ENCODE measurements around the gene NTM.

The NTM gene

DNA sequence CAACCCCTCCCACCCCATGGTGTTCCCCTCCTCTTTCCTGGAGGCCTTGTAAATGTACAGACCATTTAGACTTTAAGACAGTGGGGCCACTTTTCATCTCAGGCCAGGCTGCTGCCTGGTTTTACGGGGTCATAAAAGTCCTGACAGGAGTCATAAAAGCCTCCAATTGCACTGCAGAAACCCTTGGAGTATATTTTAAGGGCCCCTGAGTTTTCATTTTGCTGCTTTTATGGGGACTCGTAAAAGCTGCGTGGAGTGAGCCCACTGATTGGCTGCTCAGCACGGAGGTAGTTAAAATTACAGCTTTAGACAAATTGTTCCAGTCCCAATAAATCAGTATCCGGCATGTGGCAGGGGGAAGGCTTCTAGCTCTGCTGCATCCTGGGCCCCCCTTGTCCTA lies 627.6 kb downstream of the NTM start:
- no peak for DNase-seq

DNA sequence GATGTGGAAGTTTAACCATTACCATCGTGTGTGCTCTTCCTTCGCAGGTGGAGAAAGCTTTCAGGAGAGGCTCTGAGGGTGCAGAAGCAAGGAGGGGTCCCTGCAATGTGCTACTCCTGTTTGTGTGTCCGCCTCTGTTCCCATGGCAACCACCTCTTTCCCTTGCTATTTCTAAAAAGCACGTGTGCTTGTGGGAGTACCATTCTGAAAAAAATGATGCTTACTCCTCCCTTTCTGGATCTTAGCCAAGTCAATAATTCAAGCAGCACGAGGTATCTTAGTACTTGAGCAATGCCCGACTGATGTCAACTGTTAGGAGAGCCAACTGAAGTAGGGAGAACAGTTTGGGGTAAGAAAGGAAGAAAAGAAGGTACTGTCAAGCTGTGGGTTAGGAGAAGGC lies 628.7 kb downstream of the NTM start:
- DNase-seq: no peak

DNA sequence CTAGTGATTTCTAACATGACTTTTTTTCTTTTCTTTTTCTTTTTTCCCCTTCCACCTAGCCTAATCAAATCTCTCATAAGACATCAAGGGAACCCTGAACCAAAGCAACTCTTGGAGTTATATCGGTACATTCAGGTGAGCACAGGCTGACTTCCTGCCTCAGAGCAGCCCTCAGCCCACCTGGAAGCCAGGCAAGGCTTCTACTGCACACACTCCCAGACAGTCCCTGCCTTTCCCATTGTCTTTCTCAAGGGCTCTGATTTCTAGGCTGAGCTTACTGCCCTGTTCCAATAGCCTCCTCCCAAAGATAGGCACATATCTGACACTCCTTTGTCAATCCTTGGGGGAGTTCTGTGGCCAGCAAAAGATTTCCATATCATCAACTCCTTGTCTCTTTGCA lies 629.5 kb downstream of the NTM start:
- no peak for DNase-seq

DNA sequence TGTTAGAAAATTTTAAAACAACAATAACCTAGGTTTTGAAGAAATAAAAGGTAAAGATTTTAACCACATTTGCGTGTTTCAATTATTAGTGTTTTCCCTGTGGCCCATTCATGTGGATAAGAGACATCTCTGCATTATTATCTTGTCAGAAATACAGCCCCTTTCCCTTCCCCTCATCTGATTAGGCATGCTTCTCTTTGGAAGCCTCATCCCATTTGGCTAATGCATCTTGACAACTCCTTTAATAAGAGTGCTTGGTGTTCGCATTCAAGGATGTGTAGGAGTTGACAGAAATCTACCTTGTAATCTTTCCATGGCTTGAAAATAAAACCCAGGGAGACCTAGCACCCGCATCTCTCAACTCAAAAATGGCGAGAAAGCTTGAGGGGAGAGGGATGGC lies 635.5 kb downstream of the NTM start:
- no peak for DNase-seq

DNA sequence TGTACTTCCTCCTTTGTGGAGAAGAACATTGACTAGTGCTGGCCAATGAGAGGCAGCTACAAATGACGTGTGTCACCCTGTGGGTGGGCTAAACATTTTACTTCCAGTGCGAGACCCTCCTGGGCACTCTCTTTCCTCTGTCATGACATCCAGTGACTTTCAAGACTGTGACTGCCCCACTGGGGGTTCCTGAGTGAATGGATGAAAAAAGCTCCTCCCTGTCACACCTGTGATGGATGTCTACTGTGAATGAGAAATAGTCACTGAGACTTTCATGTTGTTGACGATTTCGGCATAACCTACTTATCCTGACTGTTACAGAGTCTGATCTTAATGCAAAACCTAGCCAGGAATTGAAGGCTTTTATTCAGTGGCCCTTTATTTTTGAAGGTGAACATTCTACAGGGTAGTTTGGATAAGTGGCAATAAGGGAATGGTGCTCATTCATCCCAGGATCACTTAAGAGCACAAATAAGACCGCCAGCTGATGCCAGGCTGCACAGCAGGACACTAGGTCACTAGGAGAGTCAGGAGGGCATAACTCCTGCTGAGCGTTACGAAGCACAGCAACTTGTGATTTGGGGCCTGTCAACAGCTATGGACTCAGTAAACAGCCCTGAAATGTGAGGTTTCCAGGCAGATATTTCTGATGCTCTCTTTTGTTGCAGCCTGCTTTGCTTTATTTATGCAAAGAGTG lies 636.6 kb downstream of the NTM start:
- no peak for DNase-seq

DNA sequence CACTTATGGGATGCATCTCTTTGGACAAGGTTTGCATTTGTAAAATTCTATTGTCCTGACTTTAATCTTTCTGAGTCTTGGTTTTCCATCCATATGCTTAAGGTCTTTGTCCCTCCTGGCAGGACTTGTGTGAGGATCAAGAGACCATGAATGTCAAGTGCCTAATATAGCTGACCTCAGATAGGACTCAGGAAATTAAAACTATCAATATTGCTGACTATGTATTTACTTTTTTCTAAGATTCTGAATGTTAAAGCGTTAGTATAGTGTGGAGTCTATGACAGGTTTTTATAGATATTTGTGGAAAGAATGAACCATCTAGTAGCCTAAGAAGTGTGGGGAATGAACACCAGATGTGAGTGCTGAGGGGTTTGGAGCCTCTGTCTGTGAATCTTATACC lies 637.8 kb downstream of the NTM start:
- DNase-seq: no peak

GRCh38 chr11:132008872-132009271 lies 638.5 kb downstream of the NTM start:
- no peak for DNase-seq

- DNase-seq: no peak
Observed at GRCh38 chr11:132020001-132020400, 649.6 kb downstream of the NTM start.

DNA sequence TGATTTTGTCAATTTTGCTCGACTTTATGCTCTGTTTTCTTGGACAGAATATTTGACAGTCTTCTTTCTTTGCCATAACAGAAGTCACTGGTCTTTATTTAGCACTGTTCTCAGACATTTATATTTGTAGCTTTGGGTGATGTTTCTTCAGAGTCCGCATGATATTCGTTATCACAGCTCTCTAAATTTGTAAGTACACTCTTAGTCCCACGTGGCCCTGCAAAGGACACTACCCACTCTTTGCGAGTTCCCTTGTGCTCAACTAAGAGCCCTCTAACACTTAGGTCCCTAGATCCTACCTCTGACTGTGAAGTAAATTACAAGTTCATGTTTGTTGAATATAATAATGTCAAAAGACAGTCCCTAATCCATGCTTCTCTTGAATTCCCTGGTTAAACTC lies 651.9 kb downstream of the NTM start:
- DNase-seq: no peak

GRCh38 chr11:132022733-132023478 lies 652.5 kb downstream of the NTM start:
- no peak for DNase-seq

DNA sequence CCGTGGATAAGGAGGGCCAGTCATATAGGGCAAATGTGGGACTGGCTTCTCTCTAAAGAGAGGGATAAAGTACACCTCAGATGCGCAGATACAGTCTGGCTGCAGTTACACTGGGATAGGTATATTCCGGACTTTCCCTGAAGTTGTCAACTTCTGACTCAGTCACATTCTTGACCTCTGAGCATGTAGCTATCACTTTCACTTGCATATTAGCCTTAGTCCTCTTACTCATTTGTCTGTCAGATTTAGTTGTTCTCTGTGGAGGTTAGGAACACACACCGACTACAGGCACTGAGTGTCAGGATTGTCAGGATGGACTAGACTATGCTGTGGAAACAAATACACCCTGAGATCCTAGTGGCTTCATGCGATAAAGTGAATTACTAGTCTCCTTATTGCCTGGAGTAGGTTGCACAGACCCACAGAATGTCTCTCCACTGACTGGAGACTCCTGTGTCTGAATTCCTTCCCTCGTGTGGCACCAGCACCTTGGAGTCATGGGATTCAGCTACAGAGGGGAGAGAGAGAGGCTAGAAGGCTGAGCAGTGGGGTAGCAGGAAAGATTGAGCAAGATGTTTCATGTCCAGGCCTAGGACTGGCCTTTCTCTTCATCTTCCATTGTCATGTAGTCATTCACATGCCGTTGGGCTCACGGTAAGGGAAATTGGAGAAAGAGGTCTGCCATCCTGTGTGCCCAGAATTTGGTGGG lies 654.3 kb downstream of the NTM start:
- no peak for DNase-seq

DNA sequence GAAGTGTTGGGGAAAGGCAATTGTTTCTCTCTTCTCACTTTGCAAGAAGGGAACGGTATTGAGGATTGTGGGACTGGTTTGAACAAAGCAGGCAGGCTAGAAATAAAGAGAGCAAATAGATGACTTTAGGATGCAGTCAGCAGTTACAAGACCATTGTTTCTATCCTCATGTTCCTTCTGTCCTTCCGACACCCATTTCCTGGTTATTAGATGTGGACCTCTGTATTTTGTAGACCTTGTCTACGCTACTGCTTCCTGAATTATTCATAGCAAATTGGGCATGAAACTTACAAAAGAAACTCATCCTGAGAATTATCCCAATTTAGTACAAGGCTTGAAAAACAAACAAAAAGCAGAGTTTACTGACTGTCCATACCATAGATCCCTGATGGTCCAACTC lies 656.3 kb downstream of the NTM start:
- no peak for DNase-seq

- no peak for DNase-seq
Observed at GRCh38 chr11:132028380-132029240, 658.2 kb downstream of the NTM start.

DNA sequence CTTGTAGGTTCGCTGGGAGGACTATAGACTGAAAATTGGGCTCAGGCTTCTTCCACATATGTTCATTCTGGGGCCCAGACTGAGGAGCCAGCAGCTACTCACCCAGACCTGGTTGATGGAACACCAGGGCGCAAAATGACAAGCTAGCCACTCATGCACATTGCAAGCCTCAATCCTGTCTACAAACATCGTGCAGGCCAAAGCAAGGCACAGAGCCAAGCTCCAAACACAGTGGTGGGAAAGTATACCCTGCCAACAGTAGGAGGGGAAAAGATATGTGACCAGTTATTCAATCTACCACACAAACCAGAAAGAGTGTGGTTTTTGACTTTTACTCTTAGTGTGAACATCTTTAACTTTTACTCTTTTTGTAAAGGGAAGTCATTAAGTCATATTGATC lies 660.5 kb downstream of the NTM start:
- DNase-seq: no peak

- no peak for DNase-seq
Observed at GRCh38 chr11:132032555-132032954, 662.1 kb downstream of the NTM start.

DNA sequence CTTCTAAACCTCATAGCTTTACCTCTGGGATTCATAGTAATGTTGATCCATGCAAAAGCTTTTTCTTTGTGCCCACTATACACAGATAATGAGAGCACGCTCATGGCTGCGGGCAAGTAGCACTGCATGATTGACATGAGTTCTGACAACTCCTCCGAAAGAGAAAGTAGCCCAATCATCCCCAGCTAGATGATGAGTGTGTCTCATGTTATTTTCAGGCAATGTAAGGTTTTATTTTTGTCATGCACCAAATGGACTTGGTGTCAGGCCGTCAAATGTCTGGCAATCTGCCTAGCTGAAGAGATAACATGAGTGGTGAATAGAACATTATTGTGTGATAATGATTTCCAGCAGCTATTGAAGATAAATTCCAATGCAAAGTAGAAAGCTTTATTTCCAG lies 662.6 kb downstream of the NTM start:
- no peak for DNase-seq

- no peak for DNase-seq
Observed at GRCh38 chr11:132035228-132035627, 664.8 kb downstream of the NTM start.

- DNase-seq: no peak
Observed at GRCh38 chr11:132035766-132036165, 665.4 kb downstream of the NTM start.

GRCh38 chr11:132036220-132036619 lies 665.8 kb downstream of the NTM start:
- no peak for DNase-seq

DNA sequence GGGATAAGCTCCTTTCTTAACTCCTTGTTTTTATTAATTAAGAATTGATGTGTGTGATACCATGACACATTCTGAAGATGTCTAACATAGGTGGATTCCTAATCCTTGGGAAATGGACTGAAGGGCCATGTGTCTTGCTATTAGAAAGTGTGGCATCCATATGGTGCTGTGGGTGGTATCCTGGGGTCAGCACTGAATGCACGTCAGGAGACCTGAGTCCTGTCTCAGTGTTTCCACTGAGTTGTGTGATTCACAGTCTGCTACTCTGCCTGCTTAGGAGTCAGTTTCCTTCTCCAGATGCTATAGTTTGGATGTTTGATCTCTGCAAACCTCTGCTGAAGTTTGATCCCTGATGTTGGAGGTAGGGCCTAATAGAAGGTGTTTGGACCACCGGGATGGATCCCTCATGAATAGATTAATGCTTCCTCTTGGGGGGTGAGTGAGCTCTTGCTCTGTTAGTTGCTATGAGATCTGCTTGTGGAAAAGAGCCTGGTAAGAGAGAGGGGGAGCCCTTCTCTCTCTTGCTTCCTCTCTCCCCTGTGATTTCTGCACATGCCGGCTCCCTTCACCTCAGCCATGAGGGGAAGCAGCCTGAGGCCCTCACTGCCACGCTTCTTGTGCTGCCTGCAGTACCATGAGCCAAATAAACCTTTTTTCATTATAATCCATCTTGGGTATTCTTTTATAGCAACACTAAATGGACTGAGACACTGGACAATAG lies 666.5 kb downstream of the NTM start:
- no peak for DNase-seq

- DNase-seq: no peak
Observed at GRCh38 chr11:132037467-132037862, 667.0 kb downstream of the NTM start.

- DNase-seq: no peak
Observed at GRCh38 chr11:132037956-132038355, 667.5 kb downstream of the NTM start.

Data from activated CD8-positive, alpha-beta memory T cell treated with anti-CD3 and anti-CD28 coated beads, Interleukin-2, amount 50 U/mL, for 48 hours (primary cell).